Fibroblast of mammary gland (primary cell): ENCODE measurements around the gene GPAT3.
A peak's percentile ranks its signal among the peaks of the same experiment; 100 is the strongest.
"Not testable (repeated sequence)": the region's sequence is repeated elsewhere in the genome, so short reads cannot be mapped to it uniquely, and the experiment has no call there.

Experiments used
- DNase-seq: peaks from one replicate; pipeline ENCODE4 v3.0.0-alpha.2; 2010; ENCODE audit warnings: low read depth
- H3K4me3 ChIP-seq: 2 replicates; pipeline ENCODE4 v1.5.1; 2011; ENCODE audit warnings: low read depth, mild to moderate bottlenecking, low read length, moderate library complexity; ENCODE audit not compliant: control insufficient read depth
- TF ChIP-seq, protein P1 (sequence below): conservative IDR thresholded peaks from 2 replicates; pipeline ENCODE4 v1.5.1; 2011; ENCODE audit warnings: low read depth, low read length, inconsistent platforms; ENCODE audit not compliant: control insufficient read depth, insufficient read depth

Gene GPAT3

DNA sequence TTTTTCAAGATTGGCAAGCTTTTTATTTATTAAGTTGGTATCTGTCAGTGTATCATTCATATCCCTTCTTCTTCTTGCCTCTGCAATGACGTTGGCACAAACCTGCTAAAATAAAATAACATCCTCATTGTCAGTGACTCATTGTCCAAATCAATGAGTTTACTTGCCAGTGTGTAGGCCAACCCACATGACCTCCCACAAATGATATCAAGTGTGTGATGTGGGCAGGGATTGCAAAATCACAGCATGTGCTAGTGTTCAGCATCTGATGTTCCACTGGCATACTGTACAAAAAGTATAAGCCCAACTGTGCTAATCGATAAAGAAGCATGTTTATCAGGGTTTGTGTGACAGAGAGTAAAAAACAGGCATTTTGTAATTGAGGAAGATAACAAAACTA is 25.5 kb downstream of the GPAT3 start:
- DNase-seq: peak; percentile 85
- TF ChIP-seq, protein P1, sequence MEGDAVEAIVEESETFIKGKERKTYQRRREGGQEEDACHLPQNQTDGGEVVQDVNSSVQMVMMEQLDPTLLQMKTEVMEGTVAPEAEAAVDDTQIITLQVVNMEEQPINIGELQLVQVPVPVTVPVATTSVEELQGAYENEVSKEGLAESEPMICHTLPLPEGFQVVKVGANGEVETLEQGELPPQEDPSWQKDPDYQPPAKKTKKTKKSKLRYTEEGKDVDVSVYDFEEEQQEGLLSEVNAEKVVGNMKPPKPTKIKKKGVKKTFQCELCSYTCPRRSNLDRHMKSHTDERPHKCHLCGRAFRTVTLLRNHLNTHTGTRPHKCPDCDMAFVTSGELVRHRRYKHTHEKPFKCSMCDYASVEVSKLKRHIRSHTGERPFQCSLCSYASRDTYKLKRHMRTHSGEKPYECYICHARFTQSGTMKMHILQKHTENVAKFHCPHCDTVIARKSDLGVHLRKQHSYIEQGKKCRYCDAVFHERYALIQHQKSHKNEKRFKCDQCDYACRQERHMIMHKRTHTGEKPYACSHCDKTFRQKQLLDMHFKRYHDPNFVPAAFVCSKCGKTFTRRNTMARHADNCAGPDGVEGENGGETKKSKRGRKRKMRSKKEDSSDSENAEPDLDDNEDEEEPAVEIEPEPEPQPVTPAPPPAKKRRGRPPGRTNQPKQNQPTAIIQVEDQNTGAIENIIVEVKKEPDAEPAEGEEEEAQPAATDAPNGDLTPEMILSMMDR: no peak
- H3K4me3 ChIP-seq: no peak overlapping the region

DNA sequence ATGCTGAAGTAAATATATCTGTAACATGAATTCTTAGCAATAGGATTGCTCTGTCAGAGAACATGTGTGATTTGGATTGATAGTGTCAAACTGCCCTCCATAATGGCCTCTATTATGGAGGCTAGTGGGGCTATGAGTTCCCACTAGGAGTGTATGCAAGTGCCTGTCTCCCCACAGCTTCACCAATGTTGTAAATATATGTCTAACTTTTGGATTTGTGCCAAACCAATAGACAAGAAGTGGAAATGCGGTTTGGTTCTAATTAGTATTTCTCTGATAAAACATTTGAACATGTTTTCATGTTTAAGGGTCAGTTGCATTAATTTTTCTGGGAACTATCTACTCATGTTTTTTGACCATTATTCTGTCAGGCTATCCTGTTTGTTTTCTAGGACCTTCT is 28.1 kb downstream of the GPAT3 start:
- no peak for DNase-seq
- TF ChIP-seq, protein P1: no peak
- no peak overlapping the region for H3K4me3 ChIP-seq

DNA sequence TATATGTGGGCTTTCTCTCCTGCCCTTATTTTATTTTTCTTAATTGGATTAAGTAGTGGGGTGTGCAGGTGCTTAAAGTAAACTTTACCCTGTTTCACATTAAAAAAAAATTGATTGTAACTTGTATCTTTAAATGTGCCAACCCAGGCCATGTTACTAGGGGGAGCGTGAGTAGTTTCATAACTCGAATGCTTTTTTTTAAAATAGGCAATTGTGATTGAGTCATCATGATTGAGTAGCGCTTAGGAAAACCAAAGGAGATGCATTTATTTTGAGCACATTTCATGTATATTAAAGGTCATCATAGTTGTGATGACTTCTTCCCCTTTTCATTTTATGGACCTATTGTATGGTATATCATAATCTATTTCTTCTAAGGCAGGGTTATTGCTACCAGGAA is 32.2 kb downstream of the GPAT3 start:
- H3K4me3 ChIP-seq: no peak overlapping the region
- DNase-seq: peak; percentile 13
- TF ChIP-seq, protein P1: no peak

DNA sequence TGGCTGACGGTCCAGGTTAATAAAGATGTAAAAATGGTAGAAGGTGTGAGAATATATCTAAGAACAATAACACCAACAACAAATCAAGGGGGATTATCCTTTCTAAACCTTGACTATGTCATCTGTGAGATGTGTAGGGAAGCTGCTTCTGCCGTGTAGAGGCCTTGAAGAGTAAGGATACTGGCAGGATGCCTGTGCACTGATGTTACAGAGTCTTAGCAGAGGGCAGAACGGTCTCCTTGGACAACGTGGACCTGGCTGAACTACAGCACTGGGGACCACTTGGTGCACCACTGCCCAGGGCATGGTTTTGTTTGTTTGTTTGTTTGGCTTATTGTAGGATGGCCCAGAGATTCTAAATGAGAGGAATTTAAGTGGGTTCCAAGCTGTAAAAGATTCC is 33.5 kb downstream of the GPAT3 start:
- H3K4me3 ChIP-seq: no peak overlapping the region
- no peak for DNase-seq
- TF ChIP-seq, protein P1: no peak

DNA sequence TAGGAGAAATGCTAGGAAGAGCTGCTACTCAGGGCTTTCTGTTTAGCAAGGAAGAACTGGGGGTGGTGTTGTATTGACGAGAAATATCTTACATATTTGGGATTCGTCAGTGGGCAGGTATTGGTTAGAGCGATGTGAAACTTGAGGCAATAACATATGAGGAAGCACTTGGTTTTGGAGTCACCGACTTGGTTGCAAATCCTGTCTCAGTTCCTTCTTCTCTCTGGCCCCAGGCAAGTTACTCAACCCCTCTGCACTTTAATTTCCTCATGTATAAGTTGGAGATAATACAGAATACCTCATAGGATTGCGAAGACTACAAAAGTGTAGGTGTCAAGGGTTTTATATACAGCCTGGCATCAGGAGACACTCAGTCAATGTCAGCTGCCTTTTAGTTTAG is 34.1 kb downstream of the GPAT3 start:
- DNase-seq: no peak
- TF ChIP-seq, protein P1: no peak
- H3K4me3 ChIP-seq: no peak overlapping the region

DNA sequence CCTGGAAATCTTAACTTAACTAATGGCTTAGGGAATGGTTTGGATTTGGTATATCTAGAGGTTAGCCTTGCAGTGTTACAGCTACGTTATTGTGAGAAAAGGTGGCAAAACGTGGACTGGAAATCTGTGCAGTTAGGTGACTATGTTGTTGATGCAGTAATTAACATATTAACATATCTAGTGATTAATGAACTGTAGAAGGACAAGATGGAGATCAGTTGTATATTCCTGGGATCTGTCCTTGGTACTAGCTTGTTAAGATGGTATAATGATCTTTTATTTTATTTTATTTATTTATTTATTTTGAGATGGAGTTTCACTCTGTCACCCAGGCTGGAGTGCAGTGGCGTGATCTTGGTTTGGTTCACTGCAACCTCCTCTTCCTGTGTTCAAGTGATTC is 36.9 kb downstream of the GPAT3 start:
- DNase-seq: no peak
- H3K4me3 ChIP-seq: no peak overlapping the region
- TF ChIP-seq, protein P1: no peak

DNA sequence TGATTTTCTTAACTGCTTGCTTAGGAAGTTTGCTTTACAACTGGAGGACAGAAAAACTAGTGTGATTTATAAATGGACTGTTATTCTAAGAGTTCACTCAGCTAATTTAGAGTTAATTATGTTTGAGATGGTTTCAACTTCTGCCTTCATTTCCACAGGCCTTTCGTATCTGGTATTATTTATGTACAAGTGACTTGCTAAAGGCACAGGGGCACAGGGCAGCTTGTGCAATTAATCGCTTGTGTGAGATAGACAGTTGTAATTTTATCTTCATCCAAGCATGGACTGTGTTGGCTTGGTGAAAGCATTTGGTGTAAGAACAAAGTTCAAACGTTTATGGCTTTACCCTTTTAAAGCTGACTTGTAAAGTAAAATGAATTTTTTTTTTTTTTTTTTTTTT is 38.3 kb downstream of the GPAT3 start:
- TF ChIP-seq, protein P1: no peak
- no peak overlapping the region for H3K4me3 ChIP-seq
- DNase-seq: no peak

DNA sequence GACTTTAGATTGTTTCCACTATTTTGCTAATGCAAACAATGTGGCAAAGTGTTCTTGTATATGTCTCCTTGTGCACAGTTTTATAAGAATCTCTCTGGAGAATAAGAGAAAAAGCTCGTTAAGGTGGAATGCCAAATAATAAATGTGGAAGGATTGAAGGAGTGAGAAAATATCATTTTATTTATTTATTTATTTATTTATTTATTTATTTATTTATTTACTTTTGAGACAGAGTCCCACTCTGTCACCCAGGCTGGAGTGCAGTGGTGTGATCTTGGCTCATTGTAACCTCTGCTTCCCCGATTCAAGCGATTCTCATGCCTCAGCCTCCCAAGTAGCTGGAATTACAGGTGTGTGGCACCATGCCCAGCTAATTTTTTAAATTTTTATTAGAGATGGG is 40.3 kb downstream of the GPAT3 start:
- DNase-seq, H3K4me3 ChIP-seq: not testable (repeated sequence)
